GM19023 (cell line): ENCODE results near the gene TMEM141.
A peak's percentile ranks its signal among the peaks of the same experiment; 100 is the strongest.

Source experiments
- ATAC-seq: cut with Tn5 transposase; IDR thresholded peaks from one replicate; pipeline ENCODE4 v1.9.1; 2021; ENCODE audit warnings: mild to moderate bottlenecking, moderate library complexity; ENCODE audit not compliant: unreplicated experiment

Gene TMEM141

GRCh38 chr9:136842380-136842948 is 51.3 kb downstream of the TMEM141 start, which contains the start of gene AJM1:
TSS of gene AJM1 (plus strand) at chr9:136842478. CDS start at chr9:136844415, 1,937 bp downstream.
- peak; percentile 75 for ATAC-seq
